Endometrial microvascular endothelial cells (primary cell): Measurements from ENCODE around the gene FOSL2. TPM values are rescaled to one million over a fixed set of nuclear protein-coding genes. Genes with fewer than 3 reads are reported as not detected.

Experiments used
- in situ Hi-C: cut with HindIII; loops from 2 replicates; pipeline ENCODE4 v1.10.0; 2017; ENCODE audit warnings: low sequenced_read_pairs, low pct_unique_long_range_greater_than_20kb; ENCODE audit errors: inconsistent ontology term
- total RNA-seq: library from RNA; depleted of rRNA; stranded (reverse); fragments of >200 nt; gene quantifications from one replicate; pipeline ENCODE4 v1.2.3, GENCODE V29; 2015; ENCODE audit errors: inconsistent ontology term

The FOSL2 gene
- total RNA-seq, 1 donor from 2014 or later = 70.6 TPM

GRCh38 chr2:28452534-28453081 is 60.0 kb downstream of the FOSL2 start:
- in situ Hi-C loops = no loop called here

DNA sequence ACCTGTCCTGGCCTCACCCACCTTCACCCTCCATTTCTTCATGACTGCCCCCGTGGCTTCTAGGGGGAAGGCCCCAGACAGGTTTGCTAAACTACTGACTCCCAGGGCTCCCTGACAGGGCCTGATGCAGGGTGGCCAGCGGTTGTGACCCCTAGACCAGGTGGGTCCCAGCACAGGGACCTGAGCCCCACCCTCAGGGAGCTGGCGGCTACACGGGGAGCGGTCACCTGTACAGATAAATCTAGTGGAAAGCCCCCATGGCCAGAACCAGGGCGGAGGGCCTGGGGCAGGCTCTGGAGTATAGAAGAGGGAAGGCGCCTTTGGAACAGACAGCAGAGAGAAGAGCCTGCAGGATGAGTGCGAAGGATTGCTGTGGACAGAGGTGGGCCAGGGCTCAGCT is 60.7 kb downstream of the FOSL2 start:
- in situ Hi-C loops = no loop called here

DNA sequence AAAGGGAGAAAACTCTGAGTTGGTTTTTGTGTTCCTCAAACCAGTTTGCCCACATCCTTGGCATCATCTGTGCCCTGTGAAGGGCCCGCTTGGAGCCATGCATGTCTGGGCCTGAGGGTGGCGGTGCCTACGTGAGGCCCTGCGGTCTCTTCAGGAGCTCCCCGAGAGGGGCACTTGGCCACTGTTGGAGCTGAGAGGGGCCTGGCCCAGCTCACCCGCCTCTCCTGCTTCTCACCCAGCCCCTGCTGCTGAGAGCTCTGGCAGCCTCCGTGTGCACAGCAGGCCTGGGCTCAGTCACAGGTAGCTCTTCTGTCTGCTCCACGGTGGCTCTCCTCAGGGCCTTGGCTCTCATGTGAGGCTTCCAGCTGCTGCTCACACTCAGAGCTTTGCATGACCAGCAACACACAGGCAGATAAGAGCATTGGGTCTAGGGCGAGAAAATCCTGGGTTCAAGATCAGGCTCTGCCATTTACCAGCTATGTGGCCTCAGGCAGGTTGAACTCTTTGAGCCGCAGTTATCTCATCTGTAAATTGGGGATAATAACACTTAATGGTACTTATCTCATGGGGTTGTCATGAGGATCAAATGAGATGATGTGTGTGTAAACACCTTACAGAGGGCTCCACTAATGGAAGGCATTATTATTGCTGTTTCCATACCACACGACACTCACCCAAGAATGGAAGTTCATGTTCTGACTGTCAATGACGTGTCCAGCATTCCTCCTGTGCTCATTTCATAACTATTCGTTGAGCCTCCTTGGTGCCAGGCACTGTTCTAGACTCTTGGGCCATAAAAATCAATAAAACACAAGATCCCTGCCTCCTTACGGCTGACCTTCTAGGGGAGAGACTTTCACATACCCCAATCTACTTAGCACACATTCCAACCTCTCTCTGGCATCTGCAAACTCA is 61.6 kb downstream of the FOSL2 start:
- in situ Hi-C loops = no loop called here

DNA sequence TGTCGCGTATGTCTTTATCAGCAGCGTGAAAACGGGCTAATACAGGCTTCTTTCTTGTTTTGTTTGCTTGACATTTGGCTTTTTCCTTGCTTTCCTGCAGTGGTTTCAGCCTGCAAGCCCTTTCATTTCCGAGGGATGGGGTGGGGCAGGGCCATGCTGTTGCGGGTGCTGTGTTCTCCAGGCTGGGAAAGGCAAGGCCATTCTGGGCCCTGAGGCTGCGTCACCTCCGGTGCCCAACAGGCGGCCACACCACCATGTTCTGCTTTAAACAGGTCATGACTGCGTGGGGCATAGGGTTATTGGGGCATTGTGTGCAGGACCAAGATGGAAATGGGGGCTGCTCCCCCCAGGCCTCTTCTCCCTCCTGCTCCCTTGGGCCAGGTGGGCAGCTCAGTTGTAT is 64.6 kb downstream of the FOSL2 start:
- in situ Hi-C loops = no loop called here

DNA sequence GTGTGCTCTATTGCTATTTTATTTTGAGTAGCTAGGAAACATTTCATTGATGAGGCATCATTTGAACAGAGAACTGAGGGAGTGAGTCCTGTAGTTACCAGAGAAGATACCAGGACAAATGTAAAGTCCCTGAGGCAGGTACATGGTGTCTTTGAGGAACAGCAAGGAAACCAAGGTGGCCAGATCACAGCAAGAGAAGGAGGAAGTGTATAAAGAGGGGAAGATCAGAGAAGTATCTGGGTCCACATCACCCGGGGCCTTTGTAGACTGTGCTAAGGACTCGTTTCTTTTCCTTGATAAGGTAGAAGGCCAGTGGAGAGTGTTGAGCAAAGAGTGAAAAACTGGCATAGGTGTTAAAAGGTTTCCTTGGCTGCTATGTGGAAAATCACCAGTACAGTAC is 68.4 kb downstream of the FOSL2 start:
- in situ Hi-C loops = no loop called here

DNA sequence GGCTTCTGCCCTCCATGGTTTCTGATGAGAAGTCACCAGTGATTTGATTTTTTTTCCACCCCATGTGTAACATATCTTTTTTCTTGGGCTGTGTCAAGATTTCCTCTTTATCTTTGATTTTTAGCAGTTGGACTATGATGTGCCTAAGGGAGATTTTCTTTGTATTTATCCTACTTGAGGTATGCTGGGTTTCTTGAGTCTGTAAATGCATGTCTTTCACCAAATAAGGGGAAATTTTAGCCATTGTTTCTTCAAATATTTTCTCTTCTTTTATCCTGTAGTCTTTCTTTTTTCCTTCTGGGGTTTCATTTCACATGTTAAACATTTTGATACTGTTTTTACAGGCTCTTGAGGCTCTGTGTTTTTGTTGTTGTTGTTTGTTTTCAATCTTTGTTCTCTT is 69.5 kb downstream of the FOSL2 start:
- in situ Hi-C loops = no loop called here

- in situ Hi-C loops = no loop called here
Observed at GRCh38 chr2:28463211-28463816, 70.7 kb downstream of the FOSL2 start.

DNA sequence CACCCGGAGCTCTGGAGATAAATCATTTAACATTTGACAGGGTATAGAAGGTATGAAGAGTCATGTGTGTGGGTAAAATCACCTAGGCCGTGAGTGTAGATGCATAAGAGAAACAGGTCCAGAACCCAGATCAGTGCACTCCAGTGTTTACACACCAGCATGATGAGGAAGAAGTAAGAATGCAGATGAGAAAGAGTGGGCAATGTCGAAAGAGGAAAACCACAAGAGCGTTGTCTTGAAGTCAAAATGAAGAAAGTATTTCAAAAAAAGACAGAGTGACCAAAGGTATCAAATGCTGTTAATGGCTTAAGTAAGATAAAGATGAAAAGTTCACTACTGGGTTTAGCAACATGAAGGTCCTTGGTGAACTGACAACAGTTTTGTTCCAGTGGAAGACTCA is 71.2 kb downstream of the FOSL2 start:
- in situ Hi-C loops = no loop called here

GRCh38 chr2:28465148-28465885 is 72.7 kb downstream of the FOSL2 start:
- in situ Hi-C loops = no loop called here

Other genes starting within 250 kb of the FOSL2 start
- 8.9 TPM for gene PLB1, start 103.2 kb downstream of the FOSL2 start, total RNA-seq